Body of pancreas (tissue), 4 donors: Measurements from ENCODE around the gene MRPS16.

Experiments
- POLR2A ChIP-seq, 3 donors: fragments of 450-650 bp; IDR thresholded peaks; one replicate each; pipeline ENCODE4 v1.6.1; 2016; ENCODE audit warnings: antibody characterized with exemption in 3 of 3, mild to moderate bottlenecking in 2 of 3
- TF ChIP-seq, protein P1 (sequence below), 7 experiments: fragments of 450-650 bp in 4 of 7; fragments of 200-600 bp in 3 of 7; sonication (generic) in 3 of 7; IDR thresholded peaks; one replicate each; pipeline ENCODE4 v1.5.1; 2016 to 2019; ENCODE audit warnings: antibody characterized with exemption in 7 of 7

GRCh38 chr10:73246322-73246645, 6.2 kb downstream of the MRPS16 start:
- TF ChIP-seq, protein P1, sequence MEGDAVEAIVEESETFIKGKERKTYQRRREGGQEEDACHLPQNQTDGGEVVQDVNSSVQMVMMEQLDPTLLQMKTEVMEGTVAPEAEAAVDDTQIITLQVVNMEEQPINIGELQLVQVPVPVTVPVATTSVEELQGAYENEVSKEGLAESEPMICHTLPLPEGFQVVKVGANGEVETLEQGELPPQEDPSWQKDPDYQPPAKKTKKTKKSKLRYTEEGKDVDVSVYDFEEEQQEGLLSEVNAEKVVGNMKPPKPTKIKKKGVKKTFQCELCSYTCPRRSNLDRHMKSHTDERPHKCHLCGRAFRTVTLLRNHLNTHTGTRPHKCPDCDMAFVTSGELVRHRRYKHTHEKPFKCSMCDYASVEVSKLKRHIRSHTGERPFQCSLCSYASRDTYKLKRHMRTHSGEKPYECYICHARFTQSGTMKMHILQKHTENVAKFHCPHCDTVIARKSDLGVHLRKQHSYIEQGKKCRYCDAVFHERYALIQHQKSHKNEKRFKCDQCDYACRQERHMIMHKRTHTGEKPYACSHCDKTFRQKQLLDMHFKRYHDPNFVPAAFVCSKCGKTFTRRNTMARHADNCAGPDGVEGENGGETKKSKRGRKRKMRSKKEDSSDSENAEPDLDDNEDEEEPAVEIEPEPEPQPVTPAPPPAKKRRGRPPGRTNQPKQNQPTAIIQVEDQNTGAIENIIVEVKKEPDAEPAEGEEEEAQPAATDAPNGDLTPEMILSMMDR (IDR thresholded peaks at IDR 0.05) = no peak
- no peak for TF ChIP-seq POLR2A (IDR thresholded peaks at IDR 0.05)
